GM19328 (cell line): Measurements from ENCODE around the gene KCNN3.

Experiments
- ATAC-seq: cut with Tn5 transposase; IDR thresholded peaks from one replicate; pipeline ENCODE4 v1.9.1; 2021; ENCODE audit warnings: mild to moderate bottlenecking, moderate library complexity; ENCODE audit not compliant: unreplicated experiment

The KCNN3 gene

DNA sequence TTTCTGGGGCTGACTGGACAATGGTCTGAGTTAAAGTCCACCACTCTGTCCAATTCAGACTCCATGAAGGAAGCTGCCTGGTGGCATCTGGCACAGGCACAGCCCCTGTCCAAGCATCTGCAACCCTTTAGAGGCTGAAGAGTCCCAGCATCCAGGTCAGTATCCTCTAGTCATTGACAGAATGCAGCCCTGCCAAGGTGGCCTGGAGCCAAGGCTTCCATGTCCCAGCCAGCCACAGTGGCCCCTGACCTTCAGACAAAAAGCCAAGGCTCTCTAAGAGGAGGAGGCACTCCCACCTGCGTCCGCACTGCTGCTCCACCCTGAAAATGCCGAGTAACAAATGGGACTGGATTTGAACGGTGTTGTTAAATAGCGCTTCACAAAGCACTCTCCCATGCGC, 49.4 kb downstream of the KCNN3 start:
- ATAC-seq, result no peak

DNA sequence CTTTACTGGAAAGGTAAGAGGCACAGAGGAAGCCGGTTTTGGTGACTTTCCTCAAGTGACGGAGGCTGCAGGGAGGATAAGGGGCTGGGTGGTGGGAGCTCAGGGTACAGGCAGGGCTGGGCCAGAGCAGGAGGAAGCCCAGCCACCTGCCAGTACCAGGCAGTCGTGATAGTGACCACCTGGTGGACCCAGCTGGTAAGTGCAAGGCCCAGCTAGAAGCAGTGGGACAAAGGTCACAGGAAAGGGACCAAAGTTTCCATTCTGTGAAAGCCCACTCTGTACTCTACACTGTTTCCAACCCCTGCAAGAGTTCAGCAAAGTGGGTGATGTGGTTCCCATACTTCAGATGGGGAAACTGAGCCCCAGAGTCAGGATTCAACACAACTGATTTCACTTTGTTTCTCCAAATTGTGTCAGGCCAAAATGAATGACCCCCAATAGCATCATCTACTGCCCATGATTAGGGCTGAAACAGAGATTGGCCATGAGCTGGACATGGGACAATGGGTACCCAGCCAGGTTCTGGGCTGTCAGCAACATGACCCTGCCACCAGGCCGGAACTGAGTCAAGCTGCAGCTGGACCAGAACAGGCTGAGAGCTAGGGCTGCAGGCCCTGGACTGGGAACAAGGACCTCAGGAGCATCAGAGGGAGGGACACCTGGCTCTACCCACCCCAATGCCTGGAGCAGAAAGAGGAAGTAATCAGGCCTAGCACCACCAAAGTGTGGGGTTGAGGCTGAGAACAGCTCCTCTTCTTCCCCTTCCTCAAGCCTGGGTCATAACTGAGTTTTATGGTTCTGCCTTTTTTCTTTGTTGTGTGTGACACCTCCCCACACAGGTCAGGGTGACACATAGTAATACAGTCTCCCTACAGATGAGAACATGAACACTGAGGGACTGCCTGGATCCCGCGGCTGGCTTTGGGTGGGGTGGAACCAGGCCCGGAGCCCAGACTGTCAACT, 50.2 kb downstream of the KCNN3 start:
- no peak for ATAC-seq

DNA sequence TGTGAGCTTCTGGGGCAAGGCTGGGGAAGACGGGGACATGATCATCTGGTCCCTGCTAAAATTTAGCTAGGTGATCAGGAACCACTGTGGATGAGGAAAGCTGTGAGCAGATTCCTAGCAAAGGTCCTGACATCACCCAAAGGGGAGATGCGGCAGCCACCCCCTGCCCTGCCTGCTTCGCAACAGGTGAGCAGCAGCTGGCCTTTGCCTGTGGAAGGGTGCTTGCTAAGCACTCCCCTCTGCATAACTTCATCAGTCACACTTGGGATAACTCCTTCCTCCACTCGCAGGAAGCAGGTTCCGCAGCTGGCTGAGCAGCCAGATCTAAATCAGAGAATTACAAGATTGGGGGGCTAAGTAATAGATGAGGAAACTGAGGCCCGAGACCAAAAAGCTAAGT, 51.2 kb downstream of the KCNN3 start:
- no peak for ATAC-seq

DNA sequence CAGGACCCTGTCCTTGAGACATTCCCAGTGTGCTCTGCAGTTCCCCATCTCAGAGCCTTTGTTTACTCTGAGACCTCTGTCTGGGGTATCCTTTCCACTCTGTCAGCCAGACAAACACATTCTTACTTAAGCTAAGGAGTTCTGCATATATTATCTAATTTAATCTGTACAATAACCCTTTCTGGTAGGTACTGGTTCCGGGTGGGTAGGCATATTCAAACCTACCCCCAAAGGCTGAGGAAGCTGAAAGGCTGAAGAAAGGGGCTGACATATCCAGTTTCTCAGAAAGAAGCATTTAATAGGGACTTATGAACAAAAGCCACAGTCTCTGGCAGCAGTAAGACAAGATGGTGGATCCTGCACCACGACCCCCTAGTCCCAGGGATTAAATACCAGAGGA, 53.1 kb downstream of the KCNN3 start:
- no peak for ATAC-seq

DNA sequence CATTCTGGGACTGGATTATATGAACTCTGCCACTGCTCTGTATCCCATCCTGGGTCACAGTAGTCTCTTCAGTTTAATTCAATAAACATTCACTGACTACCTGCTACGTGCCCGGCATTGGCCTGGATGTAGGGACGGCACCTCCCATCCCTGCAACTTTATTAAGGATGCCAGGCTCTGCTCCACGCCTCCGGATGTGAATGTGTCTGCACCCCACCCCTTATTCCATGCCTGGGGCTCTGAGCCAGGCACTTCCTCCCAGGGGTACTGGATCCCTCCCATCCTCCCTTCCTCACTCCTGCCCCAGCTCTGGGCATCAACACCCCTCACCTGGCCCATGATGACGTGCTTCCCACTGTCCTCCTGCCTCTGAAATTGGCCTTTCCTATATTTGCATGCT, 53.7 kb downstream of the KCNN3 start:
- no peak for ATAC-seq

DNA sequence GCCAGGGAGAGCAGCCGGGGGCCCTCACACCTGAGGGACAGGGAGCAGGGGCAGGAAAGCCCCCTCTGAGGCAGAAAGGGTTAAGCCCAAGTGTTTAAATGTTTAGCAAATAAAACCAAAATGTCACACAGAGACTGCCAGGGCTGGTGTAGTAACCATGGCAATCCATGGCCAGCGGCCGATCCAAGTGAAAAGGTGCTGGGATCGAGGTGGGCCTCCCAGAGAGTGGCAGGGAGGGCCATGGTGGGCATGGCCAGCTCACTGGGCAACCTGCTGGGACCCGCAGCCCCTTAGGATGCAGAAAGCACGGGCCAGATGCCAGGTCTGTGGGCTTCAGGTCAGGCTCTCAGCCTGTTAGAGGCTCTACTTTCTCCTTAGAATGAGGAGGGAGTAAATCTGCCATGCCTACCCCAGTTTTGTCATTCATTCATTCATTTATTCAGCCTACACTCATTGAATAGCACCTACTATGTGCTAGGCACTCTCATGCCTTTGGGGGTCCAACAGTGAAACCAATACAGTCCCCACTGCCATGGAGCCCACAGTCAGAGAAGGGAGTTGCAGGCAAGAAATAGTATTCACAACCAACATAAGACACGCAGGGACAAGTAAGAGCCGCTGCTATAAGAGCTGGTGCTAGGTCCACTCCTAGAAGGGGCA, 56.1 kb downstream of the KCNN3 start:
- ATAC-seq, result no peak

DNA sequence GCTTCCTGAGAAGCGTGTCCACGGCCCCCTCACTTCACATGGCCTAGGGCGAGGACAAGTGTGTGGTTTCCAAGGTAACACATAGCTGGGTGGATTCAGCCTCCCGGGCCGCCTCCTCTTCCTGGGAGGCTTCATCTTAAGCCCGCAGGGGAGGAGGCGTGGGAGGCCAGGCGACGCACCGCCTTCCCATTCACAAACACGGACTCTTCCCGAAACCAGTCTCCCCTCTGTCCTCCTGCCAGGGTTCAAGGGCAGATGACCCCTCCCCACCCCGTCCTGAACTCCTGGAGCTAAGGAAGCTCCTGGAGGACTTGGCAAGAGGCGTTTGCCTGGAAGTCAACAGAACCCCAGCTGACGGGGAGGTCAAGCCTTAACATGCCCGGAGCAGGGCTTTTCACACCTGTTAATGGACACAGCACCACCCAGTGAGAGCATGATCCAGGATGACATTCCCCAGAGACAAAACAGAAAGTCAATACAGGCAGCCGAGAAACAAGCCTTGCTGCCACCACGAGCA, 56.7 kb downstream of the KCNN3 start:
- ATAC-seq, result no peak

DNA sequence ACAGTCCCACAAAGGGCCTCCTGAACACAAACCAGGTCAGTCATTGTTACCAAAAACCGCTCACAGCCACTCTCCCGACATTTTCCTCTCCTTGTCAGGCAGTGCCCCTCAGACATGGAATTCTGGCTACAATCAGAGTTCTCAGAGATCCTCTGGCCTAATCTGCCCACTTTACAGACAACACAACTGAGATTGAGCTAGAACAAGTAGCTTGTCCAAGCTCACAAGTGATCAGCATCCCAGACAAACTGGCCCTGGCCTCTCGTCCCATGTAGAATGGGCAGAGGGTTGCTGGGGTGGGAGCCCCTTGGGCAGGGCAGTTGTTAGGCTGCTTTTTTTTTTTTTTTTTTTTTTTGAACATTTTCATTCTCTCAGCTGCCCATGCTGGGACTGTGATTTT, 57.2 kb downstream of the KCNN3 start:
- no peak for ATAC-seq

DNA sequence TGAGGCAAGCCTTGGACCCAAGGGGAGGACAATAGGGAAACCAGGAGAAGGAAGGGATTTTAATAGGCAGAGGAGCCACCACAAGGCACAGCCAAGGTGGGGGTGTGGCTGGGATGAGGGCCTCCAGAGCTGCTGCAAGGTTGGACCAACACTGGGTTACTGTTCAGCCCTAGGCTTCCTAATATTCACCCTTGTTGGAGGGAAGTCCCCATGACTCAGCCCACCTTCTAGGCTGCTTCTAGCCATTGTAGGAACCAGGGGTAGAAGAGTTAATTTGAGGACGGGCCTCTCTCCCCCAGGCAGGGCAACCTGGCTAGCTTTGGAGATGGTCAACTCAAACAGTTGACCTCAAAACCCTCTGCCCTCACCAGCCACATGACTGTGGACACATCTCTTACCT, 59.5 kb downstream of the KCNN3 start:
- no peak for ATAC-seq

DNA sequence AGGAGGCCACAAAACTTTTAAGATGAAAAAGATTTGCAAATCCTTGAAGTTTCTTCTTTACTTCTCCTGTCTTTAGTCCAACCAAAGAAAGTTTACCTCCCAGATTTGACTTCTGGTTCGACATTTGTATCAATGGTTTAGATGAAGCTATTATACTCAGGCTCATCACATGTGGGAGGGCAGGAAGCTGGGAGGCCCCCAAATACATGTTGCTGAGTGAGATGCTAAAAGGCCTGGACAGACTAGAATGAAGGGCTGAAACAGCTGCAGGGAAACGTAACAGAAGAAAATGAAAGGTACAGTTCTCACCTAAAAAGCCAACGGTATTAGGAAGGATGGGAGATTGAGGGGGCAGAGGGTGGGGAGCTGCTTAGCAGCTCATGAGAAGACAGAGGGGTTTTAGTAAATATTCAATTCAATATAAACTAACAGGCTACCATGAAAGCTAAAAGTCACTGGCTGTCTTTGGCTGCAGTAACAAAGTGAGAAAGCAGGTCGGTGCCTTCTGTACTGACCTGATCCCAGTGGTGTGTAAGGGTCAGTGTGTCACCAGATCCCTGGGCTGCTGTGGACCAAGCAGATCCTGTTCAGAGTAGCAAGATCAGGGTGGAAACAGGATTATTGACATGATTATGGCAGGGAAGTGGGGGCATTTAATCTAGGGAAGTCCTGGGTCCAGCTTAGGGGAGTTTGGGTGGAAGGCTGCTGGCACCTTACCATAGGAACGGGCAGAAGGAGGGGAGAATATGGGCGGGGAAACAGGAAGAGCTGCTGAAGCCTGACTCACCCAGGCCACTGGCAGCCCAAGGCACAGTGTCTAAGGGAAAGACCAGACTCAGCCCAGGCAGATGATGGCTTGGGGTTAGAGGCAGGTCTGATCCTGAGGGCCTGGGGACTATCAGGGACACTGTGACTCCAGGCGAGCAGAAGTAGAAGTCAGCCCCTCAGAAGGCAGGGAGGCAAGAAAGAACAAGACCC, 60.4 kb downstream of the KCNN3 start:
- ATAC-seq, result no peak

DNA sequence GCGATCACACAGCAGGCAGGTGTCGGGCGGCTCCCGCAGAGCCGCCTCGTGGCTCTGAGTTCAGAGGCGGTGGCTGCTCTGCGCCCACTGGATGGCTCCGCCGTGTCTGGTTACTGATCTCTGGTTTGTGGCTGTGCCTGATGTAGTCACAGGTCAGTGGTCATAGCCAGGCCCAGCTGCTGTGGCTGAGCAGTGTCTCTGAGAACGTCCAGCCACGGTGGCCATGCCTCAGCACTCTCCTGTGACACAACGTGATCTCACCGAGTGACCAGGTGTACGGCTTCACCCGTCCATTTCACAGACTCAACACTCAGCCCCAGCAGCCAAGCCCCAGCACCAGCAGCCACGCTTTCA, 61.2 kb downstream of the KCNN3 start:
- no peak for ATAC-seq

DNA sequence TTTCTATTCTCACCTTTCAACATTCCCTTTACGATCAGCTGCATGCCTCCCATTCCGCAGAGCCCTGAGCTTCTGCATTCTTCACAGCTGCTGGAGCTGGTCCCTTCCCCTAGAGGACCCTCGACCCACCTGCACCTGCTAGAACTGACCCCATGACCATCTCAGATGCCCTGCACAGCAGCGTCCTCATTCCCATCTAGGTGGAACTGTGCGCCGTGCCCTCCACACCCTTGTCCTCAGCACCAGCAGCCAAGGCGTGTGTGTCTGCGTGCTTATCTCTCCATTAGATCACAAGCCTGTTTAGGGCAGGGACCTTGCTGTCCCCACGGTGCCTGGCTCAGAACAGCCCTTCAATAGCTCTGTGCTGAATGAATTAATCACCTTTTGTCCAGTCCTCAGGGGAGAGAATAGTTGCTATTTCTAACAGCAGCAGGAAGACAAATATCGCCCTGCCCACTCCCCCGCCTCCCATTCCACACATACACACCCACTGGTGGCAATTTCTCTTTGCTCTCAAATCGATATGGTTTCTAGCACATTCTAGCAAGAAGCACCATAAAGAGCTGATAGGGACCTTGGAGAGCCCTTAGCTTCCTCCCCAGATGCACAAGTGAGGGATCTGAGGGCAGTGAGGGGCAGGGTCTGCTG, 61.7 kb downstream of the KCNN3 start:
- ATAC-seq, result no peak

DNA sequence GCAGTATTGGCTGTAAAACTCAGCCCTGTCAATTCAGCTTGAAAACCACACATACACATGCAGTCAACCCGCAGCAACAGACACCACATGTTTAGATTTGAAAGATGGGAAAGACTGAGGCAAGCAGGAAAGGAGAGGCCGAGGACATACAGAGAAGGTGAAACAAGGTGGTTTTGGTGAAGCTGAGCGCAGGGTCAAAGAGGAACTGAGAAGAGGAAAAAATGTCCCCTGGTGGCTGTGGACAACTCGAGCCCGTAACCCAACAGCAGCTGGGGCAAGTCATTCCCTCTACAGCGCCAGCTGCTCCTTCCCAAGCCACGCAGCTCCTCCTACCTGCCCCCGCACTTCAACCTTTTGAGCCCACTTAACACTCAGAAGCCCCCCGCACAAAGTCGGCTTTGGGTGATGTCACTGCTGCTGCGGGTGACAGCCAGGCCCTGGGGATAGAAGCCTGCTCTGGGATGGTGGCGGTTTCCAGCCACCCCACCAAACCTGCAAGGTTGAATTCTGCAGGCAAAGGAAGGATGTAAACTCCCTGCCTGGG, 63.0 kb downstream of the KCNN3 start:
- peak; percentile 54 for ATAC-seq

DNA sequence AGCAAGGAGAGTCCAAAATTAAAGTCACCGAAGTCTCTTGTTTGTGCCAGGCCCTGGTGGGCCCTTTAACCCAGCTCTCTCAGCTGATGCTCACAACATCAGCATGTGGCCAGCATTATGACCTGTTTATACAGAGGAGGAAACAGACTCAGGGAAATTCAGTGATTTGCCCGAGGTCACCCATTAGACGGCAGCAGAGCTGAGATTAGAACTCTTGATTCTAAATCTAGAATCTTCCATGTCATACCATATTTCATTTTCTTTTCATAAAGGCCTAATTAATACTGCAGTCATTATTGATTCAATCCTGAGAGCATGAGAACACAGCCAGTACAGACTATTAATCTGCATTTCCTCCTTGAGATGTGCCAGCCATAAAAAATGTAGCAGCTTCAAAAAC, 63.7 kb downstream of the KCNN3 start:
- ATAC-seq, result no peak

DNA sequence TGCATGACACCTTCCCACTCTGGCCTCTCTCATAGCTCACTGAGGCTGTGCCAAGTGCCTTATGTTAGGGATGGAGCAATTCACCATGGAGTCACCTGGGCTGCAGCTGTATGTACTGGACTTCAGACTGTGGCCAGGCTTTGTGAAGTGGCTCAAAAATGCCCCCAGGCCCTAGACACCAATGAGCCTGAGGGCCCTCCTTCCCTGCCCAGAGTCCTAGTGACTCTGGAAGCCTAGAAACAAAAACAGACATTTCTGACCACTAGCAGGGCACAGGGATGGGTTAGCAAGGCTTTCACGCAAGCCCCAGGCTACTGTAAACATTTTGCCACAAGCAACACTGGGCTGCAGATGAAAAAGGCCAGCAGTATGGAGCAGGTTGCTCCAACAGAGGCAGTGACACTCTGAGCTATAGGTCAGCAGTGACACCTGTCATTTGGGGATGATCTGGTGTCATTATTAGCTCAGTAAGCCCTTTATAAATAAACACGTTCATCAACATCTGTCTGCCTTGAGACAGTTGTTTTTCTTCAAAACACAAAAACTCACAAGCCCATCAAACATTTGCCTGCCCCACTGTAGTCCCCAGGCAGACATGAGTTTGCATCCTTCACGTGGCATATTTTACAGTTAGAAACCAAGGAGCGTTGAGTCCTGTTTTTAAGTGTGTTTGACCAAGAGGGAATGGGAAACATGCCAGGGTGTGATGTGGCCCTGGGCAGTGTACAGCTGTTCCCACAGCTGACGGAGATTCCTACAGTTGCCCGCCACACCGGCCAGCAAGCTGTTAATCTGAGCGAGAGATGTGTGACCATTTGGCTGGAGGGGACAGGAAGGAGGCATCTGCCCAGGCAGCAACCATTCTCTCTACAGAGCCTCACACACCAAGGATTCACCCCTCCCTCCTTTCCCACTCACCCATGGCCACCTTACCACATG, 66.8 kb downstream of the KCNN3 start:
- no peak for ATAC-seq

DNA sequence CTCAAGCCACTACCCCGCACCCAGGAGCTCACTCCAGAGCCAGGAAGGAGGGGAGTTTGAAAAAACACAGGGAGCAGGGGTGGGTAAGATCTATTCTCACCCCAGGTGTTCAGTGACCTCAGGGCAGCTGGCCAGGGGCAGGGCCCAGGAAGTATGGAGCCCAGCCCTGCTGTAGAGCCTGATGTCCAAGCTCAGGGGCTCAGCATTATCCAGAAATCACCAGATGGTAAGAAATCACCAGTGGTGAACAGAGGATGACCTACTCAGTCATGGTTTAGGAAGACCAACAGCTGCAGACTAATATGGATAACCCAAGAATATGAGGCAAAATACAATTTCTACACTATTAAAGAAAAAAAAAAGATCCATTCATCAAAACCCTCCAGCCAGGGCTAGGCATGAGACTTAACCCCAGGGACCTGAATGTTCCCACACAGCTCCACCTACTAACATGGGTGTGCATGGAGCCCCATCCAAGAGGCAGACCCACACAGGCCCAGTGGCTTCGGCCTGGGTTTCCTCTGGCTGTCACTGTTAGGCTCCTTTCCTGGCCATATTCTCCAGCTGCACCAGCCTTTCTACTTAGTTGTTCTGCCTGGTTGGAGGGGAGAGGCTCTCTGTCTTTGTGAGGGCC, 67.6 kb downstream of the KCNN3 start:
- no peak for ATAC-seq

DNA sequence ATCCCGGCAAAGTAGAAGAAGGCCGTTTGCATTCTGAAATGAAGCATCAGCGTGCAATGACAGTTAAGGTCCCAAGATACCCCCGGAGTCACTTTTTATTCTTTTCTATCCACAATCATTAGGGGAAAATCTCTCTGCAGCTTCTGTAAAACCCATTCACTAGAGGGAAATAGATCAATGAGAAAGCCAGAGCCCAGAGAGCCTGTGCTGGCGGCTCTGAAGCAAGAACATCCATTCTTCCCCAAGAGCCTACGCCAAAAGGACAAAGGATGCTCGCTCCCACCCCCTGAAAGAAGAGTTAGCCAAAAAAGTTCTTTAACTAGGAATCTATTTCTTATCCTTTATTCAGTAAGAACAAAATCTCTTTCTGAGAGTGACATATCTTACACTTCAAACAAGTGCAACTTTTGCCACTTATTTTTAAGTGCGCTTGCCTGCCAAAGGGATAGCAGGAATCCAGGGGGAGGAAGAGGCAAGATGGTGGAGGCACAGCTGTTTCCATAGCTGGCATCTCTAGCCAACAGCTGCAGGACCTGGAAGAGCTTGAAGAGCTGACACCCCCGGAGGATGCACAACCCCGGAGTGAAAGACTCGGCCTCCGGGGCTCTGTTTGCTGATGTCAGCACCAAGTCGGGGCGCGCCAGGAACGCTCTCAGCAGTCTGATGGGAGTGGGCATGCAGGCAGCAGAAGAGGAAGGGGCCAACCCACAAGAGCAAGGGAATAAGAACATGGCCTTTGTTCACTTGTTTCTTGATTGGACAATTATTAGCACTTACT, 68.7 kb downstream of the KCNN3 start:
- no peak for ATAC-seq

DNA sequence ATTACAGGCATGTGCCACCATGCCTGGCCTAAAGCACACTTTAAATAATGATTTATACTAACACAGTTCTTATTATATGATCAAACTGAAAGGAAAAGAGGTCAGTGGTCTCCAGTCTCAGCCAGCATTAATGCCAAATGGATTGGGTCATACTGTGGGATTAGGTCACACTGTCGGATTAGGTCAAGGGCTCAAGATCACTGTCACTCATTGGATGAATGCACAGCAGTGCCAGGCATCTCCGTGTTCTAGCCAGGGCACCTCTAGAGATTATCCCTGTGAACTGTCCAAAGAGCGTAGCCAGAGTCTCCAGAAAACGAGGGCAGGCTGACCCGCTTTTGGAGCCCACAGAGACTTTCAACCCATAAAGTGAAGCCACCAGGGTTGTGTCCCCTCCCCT, 70.9 kb downstream of the KCNN3 start:
- no peak for ATAC-seq
